Gastroesophageal sphincter (tissue), 4 donors: ENCODE data around the gene CACNA1C. TPM values are rescaled to one million over a fixed set of nuclear protein-coding genes. Genes with fewer than 3 reads are reported as not detected.

ENCODE experiments used
- ATAC-seq: fragments of 150-250 bp; one replicate; pipeline ENCODE4 v1.9.1; 2016; ENCODE audit warnings: mild to moderate bottlenecking, moderate library complexity
- H3K27ac ChIP-seq, 4 donors: fragments of 200-600 bp; sonication (generic) in 3 of 4; 1 replicate in 3 of 4; 2 replicates in 1 of 4; pipeline ENCODE4 v1.5.1; 2016 to 2019
- H3K27me3 ChIP-seq: fragments of 200-600 bp; sonication (generic); one replicate; pipeline ENCODE4 v1.5.1; 2019
- H3K36me3 ChIP-seq, 2 donors: fragments of 200-600 bp; sonication (generic); one replicate each; pipeline ENCODE4 v1.5.1; 2019; ENCODE audit warnings: control low read depth in 1 of 2
- H3K4me1 ChIP-seq, 3 donors: fragments of 200-600 bp; sonication (generic); 1 replicate in 2 of 3; 2 replicates in 1 of 3; pipeline ENCODE4 v1.5.1; 2016 to 2019; ENCODE audit warnings: control low read depth in 2 of 3
- H3K4me3 ChIP-seq, 2 donors: fragments of 200-600 bp; sonication (generic); one replicate each; pipeline ENCODE4 v1.5.1; 2019; ENCODE audit warnings: mild to moderate bottlenecking in 1 of 2, moderate library complexity in 1 of 2
- H3K9me3 ChIP-seq, 3 donors: fragments of 200-600 bp; sonication (generic); one replicate each; pipeline ENCODE4 v1.5.1; 2017 to 2019; ENCODE audit warnings: control low read depth in 2 of 3
- CTCF ChIP-seq, 4 experiments: fragments of 200-600 bp in 2 of 4; fragments of 450-650 bp in 2 of 4; sonication (generic) in 1 of 4; IDR thresholded peaks; one replicate each; pipeline ENCODE4 v1.5.1; 2017 to 2019; ENCODE audit warnings: antibody characterized with exemption in 4 of 4, mild to moderate bottlenecking in 2 of 4, moderate library complexity in 2 of 4
- EP300 ChIP-seq: sonication (generic); formaldehyde crosslinking; IDR thresholded peaks from one replicate; pipeline ENCODE4 v1.6.1; 2017; ENCODE audit warnings: antibody characterized with exemption, mild to moderate bottlenecking
- POLR2A ChIP-seq, 2 donors: fragments of 450-650 bp; IDR thresholded peaks; one replicate each; pipeline ENCODE4 v1.6.1; 2017; ENCODE audit warnings: antibody characterized with exemption in 2 of 2, mild to moderate bottlenecking in 2 of 2, moderate library complexity in 1 of 2
- POLR2AphosphoS5 ChIP-seq: sonication (generic); formaldehyde crosslinking; IDR thresholded peaks from one replicate; pipeline ENCODE4 v1.6.1; 2017; ENCODE audit warnings: antibody characterized with exemption
- WGBS, 2 donors: methylation state at CpG; one replicate each; pipeline ENCODE4 v1.1.5; 2018; ENCODE audit warnings: low coverage in 1 of 2; 5-methylcytosine and 5-hydroxymethylcytosine counted together
- total RNA-seq, 4 donors: library from RNA; depleted of rRNA; stranded (reverse); fragments of >200 nt; gene quantifications; one replicate each; pipeline ENCODE4 v1.1.0, GENCODE V29; 2016

CACNA1C gene
- total RNA-seq, 4 donors from 2014 or later, result 22.9 to 96.2 (median 41.4) TPM

GRCh38 chr12:2648406-2648805, 595.6 kb downstream of the CACNA1C start:
- H3K36me3 ChIP-seq, result peaks cover 0 to 30% of the 10 kb centered on the region in 2 donors
- peaks cover 0 to 29% (median 0%) of the 10 kb centered on the region in 3 donors for H3K4me1 ChIP-seq
- TF ChIP-seq POLR2A (IDR thresholded peaks at IDR 0.05), result no peak
- TF ChIP-seq POLR2AphosphoS5, result no peak
- no peak for TF ChIP-seq EP300
- no peak for TF ChIP-seq CTCF (IDR thresholded peaks at IDR 0.05)
- no peaks in the 10 kb centered on the region for H3K9me3 ChIP-seq
- no peak for ATAC-seq
- H3K27ac ChIP-seq, result no peak overlapping the region
- WGBS, 2 donors, result 82 to 95% methylated on average over 5 to 7 of the region's 8 CpGs
- H3K27me3 ChIP-seq, result no peaks in the 10 kb centered on the region
- H3K4me3 ChIP-seq, result no peak overlapping the region

- Histone ChIP-seq H3K9me3 (no peaks in the 10 kb centered on the region), H3K4me1 (peaks cover 0 to 25% (median 0%) of the 10 kb centered on the region in 3 donors), H3K4me3 (no peak overlapping the region), H3K27ac (no peak overlapping the region), H3K27me3 (no peaks in the 10 kb centered on the region), H3K36me3 (peaks cover 0 to 39% of the 10 kb centered on the region in 2 donors)
- WGBS, 2 donors, result 52 to 79% methylated on average over 6 to 15 of the region's 16 CpGs
- TF ChIP-seq EP300 (no peak), POLR2AphosphoS5 (no peak), CTCF (IDR thresholded peaks at IDR 0.05) (no peak), POLR2A (IDR thresholded peaks at IDR 0.05) (no peak)
- ATAC-seq, result no peak
Measured at GRCh38 chr12:2649201-2650030, 596.6 kb downstream of the CACNA1C start.

- H3K27me3 ChIP-seq, result no peaks in the 10 kb centered on the region
- peak overlapping the region in 1 of 4 donors; percentile 31 for H3K27ac ChIP-seq
- H3K36me3 ChIP-seq, result peaks cover 0 to 50% of the 10 kb centered on the region in 2 donors
- ATAC-seq, result no peak
- 80% methylated on average over 1 of the region's 17 CpGs; no CpG with 5 or more reads in 1 of the 2 donors for WGBS, 2 donors
- no peak for TF ChIP-seq POLR2A (IDR thresholded peaks at IDR 0.05)
- no peak for TF ChIP-seq POLR2AphosphoS5
- H3K9me3 ChIP-seq, result no peaks in the 10 kb centered on the region
- H3K4me1 ChIP-seq, result peaks cover 0 to 17% (median 0%) of the 10 kb centered on the region in 3 donors
- no peak overlapping the region for H3K4me3 ChIP-seq
Measured at GRCh38 chr12:2650261-2651067, 597.7 kb downstream of the CACNA1C start.

GRCh38 chr12:2651068-2651965, 598.5 kb downstream of the CACNA1C start:
- H3K27ac ChIP-seq, result no peak overlapping the region
- ATAC-seq, result no peak

More at GRCh38 chr12:2651068-2651965, 598.5 kb downstream of the CACNA1C start:
- TF ChIP-seq CTCF (IDR thresholded peaks at IDR 0.05) (no peak), POLR2A (IDR thresholded peaks at IDR 0.05) (no peak), POLR2AphosphoS5 (no peak), EP300 (no peak)
- H3K36me3 ChIP-seq, result peaks cover 0 to 58% of the 10 kb centered on the region in 2 donors
- H3K27me3 ChIP-seq, result no peaks in the 10 kb centered on the region
- no peak overlapping the region for H3K4me3 ChIP-seq
- H3K4me1 ChIP-seq, result peaks cover 0 to 17% (median 0%) of the 10 kb centered on the region in 3 donors
- no peaks in the 10 kb centered on the region for H3K9me3 ChIP-seq
- 56 to 100% methylated on average over 3 to 9 of the region's 32 CpGs for WGBS, 2 donors
